Measurements from ENCODE around the gene PFKFB2.

PFKFB2 gene

GRCh38 chr1:207006914-207007313 is 46.2 kb upstream of the PFKFB2 start:
- H3K27me3 ChIP-seq (ENCODE audit: low read depth, low read length), result peaks cover 42% of the 10 kb centered on the region
- H3K36me3 ChIP-seq (replicated peaks; ENCODE audit: low read depth, low read length), result no peaks in the 10 kb centered on the region
- peaks cover 3% of the 10 kb centered on the region; the same call in 1 of the 2 replicates for H3K4me1 ChIP-seq (ENCODE audit: low read length)
- H3K9me3 ChIP-seq (ENCODE audit: insufficient read depth, low read length), result no peaks in the 10 kb centered on the region
- no peaks in the 10 kb centered on the region for H4K20me1 ChIP-seq (ENCODE audit: insufficient read depth, low read length)
- H3K4me3 ChIP-seq (ENCODE audit: low read length), result no peak overlapping the region
- H3K79me2 ChIP-seq (ENCODE audit: low read length), result no peaks in the 10 kb centered on the region
- no peak overlapping the region for H3K4me2 ChIP-seq (ENCODE audit: low read length)
- no peak overlapping the region for H3K27ac ChIP-seq (ENCODE audit: low read length)
- no peak overlapping the region for H2AFZ ChIP-seq (ENCODE audit: low read depth, low read length)
- no peak overlapping the region for H3K9ac ChIP-seq (ENCODE audit: low read length)
- no peak for TF ChIP-seq CTCF (IDR thresholded peaks at IDR 0.05; ENCODE audit: low read depth, low read length)
- TF ChIP-seq EZH2phosphoT487 (IDR thresholded peaks at IDR 0.05; ENCODE audit: low read depth), result no peak

DNA sequence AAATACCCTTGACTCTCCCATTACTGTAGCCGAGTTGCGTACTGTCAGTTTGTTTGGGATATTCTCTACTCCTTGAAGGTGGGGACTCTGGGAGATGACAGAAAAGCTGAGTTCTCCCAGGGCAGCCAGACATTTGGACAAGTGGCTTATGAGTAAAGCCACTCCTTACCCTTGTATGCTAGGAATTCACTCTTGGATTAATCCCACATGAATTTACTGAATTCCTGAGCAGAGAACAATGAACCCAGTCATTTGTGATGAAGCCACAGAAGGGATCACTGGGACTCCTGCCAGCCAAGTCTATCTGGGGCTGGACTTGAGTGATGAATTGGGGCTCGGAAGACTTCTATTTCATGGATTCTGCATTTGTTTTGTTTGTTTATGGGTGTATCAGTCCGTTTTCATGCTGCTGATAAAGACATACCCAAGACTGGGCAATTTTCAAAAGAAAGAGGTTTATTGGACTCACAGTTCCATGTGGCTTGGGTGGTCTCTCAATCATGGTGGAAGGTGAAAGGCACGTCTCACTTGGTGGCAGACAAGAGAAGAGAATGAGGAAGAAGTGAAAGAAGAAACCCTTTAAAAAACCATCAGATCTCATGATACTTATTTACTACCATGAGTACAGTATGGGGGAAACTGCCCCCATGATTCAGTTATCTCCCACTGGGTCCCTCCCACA is 45.6 kb upstream of the PFKFB2 start:
- Histone ChIP-seq H3K9ac (ENCODE audit: low read length) (no peak overlapping the region), H2AFZ (ENCODE audit: low read depth, low read length) (no peak overlapping the region), H3K27ac (ENCODE audit: low read length) (no peak overlapping the region), H3K27me3 (ENCODE audit: low read depth, low read length) (peaks cover 48% of the 10 kb centered on the region), H3K4me3 (ENCODE audit: low read length) (no peak overlapping the region), H4K20me1 (ENCODE audit: insufficient read depth, low read length) (no peaks in the 10 kb centered on the region), H3K9me3 (ENCODE audit: insufficient read depth, low read length) (no peaks in the 10 kb centered on the region), H3K4me1 (ENCODE audit: low read length) (peaks cover 3% of the 10 kb centered on the region; the same call in 1 of the 2 replicates), H3K79me2 (ENCODE audit: low read length) (no peaks in the 10 kb centered on the region), H3K4me2 (ENCODE audit: low read length) (no peak overlapping the region), H3K36me3 (replicated peaks; ENCODE audit: low read depth, low read length) (no peaks in the 10 kb centered on the region)
- TF ChIP-seq CTCF (IDR thresholded peaks at IDR 0.05; ENCODE audit: low read depth, low read length) (no peak), EZH2phosphoT487 (IDR thresholded peaks at IDR 0.05; ENCODE audit: low read depth) (no peak)

DNA sequence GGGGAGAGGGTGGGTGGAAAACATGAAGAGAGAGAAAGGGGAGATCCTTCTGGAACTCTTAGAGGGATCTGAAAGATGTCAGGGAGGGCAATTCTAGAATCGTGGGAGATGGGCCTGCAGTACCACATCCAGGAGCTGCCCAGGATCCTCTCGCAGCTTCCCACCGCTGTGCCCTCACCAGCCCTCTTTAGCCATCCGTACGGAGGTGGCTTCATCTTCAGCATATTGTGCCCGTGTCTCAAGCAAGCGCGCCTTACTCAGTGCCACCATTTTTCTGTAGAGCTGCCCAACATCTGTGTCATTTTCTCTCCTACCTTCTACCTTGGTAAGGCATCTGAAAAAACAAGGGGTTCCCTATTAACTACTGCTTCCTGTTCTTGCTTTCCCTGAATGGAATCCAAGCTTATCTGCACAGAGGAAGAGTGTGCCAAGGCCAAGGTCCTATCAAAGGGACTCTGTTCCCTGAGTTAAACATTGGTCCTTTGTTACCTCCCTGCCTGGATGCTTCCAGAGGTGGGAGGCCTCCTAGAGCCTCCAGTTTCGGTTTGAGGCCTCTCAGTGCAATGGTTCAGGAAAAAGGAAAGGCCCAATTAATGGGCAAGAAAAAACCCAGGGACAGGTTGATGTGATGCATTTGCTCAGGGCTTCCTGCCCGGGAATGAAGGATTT is 43.8 kb upstream of the PFKFB2 start:
- Histone ChIP-seq H4K20me1 (ENCODE audit: insufficient read depth, low read length) (no peaks in the 10 kb centered on the region), H3K27ac (ENCODE audit: low read length) (no peak overlapping the region), H3K9ac (ENCODE audit: low read length) (no peak overlapping the region), H3K4me1 (ENCODE audit: low read length) (peaks cover 3% of the 10 kb centered on the region; the same call in 1 of the 2 replicates), H3K9me3 (ENCODE audit: insufficient read depth, low read length) (no peaks in the 10 kb centered on the region), H3K4me3 (ENCODE audit: low read length) (no peak overlapping the region), H3K79me2 (ENCODE audit: low read length) (no peaks in the 10 kb centered on the region), H3K27me3 (ENCODE audit: low read depth, low read length) (peaks cover 62% of the 10 kb centered on the region), H3K36me3 (replicated peaks; ENCODE audit: low read depth, low read length) (no peaks in the 10 kb centered on the region), H3K4me2 (ENCODE audit: low read length) (no peak overlapping the region), H2AFZ (ENCODE audit: low read depth, low read length) (no peak overlapping the region)
- no peak for TF ChIP-seq CTCF (IDR thresholded peaks at IDR 0.05; ENCODE audit: low read depth, low read length)
- TF ChIP-seq EZH2phosphoT487 (IDR thresholded peaks at IDR 0.05; ENCODE audit: low read depth), result no peak

- no peaks in the 10 kb centered on the region for H3K36me3 ChIP-seq (replicated peaks; ENCODE audit: low read depth, low read length)
- H3K27ac ChIP-seq (ENCODE audit: low read length), result no peak overlapping the region
- no peaks in the 10 kb centered on the region for H3K79me2 ChIP-seq (ENCODE audit: low read length)
- H4K20me1 ChIP-seq (ENCODE audit: insufficient read depth, low read length), result no peaks in the 10 kb centered on the region
- peaks cover 64% of the 10 kb centered on the region for H3K27me3 ChIP-seq (ENCODE audit: low read depth, low read length)
- H2AFZ ChIP-seq (ENCODE audit: low read depth, low read length), result no peak overlapping the region
- no peak overlapping the region for H3K4me3 ChIP-seq (ENCODE audit: low read length)
- no peaks in the 10 kb centered on the region for H3K9me3 ChIP-seq (ENCODE audit: insufficient read depth, low read length)
- TF ChIP-seq EZH2phosphoT487 (IDR thresholded peaks at IDR 0.05; ENCODE audit: low read depth) (no peak), CTCF (IDR thresholded peaks at IDR 0.05; ENCODE audit: low read depth, low read length) (no peak)
- H3K9ac ChIP-seq (ENCODE audit: low read length), result no peak overlapping the region
- H3K4me1 ChIP-seq (ENCODE audit: low read length), result no peaks in the 10 kb centered on the region
- no peak overlapping the region for H3K4me2 ChIP-seq (ENCODE audit: low read length)
These were observed 43.1 kb upstream of the PFKFB2 start for GRCh38 chr1:207009945-207010344.

All from OCI-LY3 (cell line).